OCI-LY1 (cell line): Measurements from ENCODE around the gene ELAVL1.

Experiments used
- EZH2 ChIP-seq: fragments of 200-600 bp; sonication (generic), shearing (Covaris generic); IDR thresholded peaks from 2 replicates; pipeline ENCODE4 v1.8.0; 2017; ENCODE audit warnings: borderline replicate concordance, mixed run types, mild to moderate bottlenecking, antibody characterized with exemption, low read length, moderate library complexity, mixed read lengths
- TF ChIP-seq, protein P1 (sequence below): fragments of 200-600 bp; sonication (generic), shearing (Covaris generic); IDR thresholded peaks from 2 replicates; pipeline ENCODE4 v1.5.1; 2017; ENCODE audit warnings: mild to moderate bottlenecking, antibody characterized with exemption, low read length, moderate library complexity, mixed read lengths

DNA sequence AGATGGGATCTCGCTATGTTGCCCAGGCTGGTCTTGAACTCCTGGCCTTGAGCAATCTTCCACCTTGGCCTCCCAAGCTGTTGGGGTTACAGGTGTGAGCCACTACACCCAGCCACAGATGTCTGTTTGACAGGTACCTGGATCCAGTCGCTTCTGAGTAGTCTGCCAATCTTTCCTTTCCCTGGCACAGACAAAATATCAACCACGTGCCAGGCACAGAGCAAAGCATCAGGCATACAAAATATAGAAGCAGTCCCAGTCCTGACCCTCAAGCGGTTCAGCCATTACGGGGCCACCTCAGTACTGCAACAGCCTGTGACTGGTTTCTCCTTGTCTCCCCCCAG, 3.8 kb downstream of the ELAVL1 start:
- TF ChIP-seq, protein P1, sequence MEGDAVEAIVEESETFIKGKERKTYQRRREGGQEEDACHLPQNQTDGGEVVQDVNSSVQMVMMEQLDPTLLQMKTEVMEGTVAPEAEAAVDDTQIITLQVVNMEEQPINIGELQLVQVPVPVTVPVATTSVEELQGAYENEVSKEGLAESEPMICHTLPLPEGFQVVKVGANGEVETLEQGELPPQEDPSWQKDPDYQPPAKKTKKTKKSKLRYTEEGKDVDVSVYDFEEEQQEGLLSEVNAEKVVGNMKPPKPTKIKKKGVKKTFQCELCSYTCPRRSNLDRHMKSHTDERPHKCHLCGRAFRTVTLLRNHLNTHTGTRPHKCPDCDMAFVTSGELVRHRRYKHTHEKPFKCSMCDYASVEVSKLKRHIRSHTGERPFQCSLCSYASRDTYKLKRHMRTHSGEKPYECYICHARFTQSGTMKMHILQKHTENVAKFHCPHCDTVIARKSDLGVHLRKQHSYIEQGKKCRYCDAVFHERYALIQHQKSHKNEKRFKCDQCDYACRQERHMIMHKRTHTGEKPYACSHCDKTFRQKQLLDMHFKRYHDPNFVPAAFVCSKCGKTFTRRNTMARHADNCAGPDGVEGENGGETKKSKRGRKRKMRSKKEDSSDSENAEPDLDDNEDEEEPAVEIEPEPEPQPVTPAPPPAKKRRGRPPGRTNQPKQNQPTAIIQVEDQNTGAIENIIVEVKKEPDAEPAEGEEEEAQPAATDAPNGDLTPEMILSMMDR, result no peak
- TF ChIP-seq EZH2, result no peak
